GM19438 (cell line): ENCODE measurements around the gene FJX1.
"Not testable (repeated sequence)": the region's sequence is repeated elsewhere in the genome, so short reads cannot be mapped to it uniquely, and the experiment has no call there.

Experiments used
- ATAC-seq: cut with Tn5 transposase; IDR thresholded peaks from one replicate; pipeline ENCODE4 v1.9.1; 2021; ENCODE audit warnings: low read depth; ENCODE audit not compliant: unreplicated experiment

Gene FJX1

DNA sequence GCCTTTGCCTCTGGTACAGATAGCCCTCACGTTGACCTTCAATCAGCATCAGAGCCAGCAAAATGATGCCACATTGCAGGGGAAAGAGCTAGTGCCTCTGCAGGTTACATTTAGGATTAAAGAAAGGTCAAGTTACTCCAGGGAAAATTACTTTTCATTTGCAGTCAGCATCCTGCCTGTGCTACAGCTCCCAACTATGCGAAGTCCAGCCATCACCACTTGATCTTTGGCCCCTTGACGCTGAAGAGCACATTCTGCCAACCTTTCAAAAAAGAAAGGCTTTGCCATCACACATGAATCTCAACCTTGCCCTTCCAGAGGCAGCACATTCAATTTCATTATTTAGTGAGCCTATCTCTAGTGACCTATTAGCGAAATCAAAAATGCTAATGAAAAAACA is 11.3 kb downstream of the FJX1 start:
- no peak for ATAC-seq

- ATAC-seq: no peak
Measured at GRCh38 chr11:35629914-35630313, 11.7 kb downstream of the FJX1 start.

DNA sequence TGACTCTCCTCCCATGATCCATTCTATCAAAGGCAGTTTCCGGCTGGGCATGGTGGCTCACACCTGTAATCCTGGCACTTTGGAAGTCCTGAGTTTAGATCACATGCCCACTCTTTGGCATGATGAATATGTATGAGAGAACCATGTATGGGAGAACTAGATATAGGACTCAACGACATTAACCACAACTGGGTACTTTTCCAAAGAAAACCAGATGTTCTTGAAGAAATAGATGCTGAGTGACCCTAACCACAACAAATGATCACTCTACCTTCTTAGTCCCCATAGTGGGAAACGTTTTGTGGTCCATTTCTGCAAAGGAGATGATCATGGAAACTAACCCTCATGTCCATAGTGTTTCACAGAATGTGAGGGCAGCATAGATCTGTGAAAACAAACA is 13.6 kb downstream of the FJX1 start:
- ATAC-seq: no peak

GRCh38 chr11:35632301-35632700 is 14.0 kb downstream of the FJX1 start:
- ATAC-seq: no peak

- no peak for ATAC-seq
Measured at GRCh38 chr11:35633827-35634423, 15.7 kb downstream of the FJX1 start.

DNA sequence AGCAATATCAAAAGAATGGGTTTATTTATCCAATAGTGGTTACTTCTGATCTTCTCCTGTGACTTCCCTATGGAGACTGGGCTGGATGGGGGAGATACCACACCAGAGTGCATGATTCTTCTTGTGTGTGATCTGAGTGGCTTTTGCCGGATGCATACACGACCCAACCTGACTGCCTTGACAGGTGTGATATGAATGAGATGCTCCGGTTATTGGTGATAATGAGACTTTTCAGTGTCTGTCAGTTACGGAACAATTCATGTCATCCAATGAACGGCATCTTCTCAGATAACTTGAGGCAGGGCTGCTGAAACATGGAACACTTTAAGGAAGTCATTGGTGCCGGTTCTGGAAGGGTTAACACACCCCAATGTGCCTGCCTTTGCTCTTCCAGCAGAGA is 17.7 kb downstream of the FJX1 start:
- ATAC-seq: no peak

- ATAC-seq: no peak
Measured at GRCh38 chr11:35639591-35640179, 21.4 kb downstream of the FJX1 start.

- no peak for ATAC-seq
Measured at GRCh38 chr11:35641171-35641897, 23.1 kb downstream of the FJX1 start.

GRCh38 chr11:35641964-35642363 is 23.7 kb downstream of the FJX1 start:
- ATAC-seq: no peak

- ATAC-seq: no peak
Measured at GRCh38 chr11:35647421-35648093, 29.3 kb downstream of the FJX1 start.

DNA sequence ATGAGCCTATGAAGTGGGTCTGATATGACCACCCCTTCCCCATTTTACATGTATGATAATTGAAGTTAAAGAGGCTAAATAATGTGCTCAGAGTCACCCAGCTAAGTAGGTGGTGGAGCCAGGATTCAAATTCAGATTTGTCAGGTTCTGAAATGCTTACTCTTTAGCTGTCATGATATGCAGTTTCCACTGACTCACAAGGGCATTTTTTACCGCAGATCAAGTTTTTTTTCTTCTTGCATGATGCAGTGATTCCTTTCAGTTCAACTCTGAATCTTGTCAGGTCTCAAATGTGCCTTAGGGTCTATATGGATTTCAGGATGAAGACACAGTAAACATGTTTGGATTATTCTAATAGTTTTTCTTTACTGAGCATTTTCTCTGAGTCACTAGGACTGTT is 31.7 kb downstream of the FJX1 start:
- ATAC-seq: no peak

DNA sequence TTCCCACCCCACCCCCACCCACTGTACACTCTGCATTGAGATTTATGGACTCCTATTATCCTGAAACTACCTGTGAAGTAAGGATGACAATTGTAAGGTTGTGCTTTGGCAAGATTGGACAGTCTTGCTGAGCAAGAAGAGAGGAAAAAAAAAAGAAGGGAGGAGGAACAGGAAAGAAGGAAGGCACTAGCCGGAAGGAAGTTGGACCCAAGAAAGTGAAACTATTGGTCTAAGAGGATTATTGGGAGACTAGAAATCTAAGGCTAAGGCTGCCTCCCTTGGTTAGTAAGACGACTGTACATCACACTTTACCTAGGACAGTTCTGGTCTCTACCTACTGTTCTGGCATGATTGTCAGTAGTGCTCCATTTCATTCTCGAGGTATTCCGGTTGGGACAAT is 32.2 kb downstream of the FJX1 start:
- ATAC-seq: no peak

DNA sequence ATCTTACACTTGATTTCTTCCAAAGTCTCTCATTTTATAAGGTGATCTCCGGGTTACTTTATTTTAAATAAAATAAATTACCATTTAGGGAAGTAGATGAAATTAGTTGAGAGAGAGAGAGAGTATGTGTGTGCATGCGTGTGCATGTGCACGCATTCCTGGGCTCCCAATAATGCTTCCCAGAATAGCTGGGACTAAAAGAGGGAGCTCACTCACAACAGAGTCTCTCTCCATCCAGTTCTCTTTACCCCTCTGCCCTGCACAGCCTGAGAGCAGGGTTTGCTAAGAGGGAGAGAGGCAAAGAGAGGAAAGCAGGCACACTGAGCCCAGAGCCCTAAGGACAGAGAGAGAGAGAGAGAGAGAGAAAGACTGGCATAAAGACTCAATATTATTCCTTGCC is 33.0 kb downstream of the FJX1 start:
- ATAC-seq: no peak

DNA sequence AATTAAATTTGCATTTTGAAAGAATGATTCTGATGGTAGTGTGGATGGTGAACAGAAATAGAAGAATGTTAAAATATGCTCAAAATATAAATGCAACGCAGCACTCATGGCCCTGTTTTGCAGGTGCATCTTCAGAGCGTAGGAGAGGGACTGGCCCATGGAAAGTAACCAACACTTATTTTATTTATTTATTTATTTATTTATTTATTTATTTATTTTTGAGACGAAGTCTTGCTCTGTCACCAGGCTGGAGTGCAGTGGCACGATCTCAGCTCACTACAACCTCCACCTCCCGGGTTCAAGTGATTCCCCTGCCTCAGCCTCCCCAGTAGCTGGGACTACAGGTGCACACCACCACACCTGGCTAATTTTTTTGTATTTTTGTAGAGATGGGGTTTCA is 34.5 kb downstream of the FJX1 start:
- not testable (repeated sequence) for ATAC-seq

DNA sequence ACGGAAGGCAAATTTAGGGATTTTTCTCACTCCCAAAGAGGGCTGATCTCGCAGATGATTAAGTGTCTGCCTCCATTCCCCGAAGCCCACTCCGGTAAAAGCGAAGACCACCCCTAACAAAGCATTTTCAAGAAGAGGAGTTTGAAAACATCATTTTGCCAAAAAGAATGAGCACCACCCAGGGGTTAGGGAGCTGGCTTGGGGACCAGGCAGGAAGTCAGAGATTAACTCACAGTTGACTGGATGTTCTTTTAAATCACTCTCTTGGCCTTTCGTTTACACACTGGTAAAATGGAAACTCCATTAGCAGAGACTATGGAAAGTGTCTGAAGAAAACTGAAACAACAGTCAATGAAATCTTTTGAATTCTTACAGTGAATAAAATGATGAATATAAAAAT is 36.5 kb downstream of the FJX1 start:
- ATAC-seq: no peak

- ATAC-seq: no peak
Measured at GRCh38 chr11:35655254-35655653, 37.0 kb downstream of the FJX1 start.

- ATAC-seq: no peak
Measured at GRCh38 chr11:35655856-35656255, 37.6 kb downstream of the FJX1 start.

DNA sequence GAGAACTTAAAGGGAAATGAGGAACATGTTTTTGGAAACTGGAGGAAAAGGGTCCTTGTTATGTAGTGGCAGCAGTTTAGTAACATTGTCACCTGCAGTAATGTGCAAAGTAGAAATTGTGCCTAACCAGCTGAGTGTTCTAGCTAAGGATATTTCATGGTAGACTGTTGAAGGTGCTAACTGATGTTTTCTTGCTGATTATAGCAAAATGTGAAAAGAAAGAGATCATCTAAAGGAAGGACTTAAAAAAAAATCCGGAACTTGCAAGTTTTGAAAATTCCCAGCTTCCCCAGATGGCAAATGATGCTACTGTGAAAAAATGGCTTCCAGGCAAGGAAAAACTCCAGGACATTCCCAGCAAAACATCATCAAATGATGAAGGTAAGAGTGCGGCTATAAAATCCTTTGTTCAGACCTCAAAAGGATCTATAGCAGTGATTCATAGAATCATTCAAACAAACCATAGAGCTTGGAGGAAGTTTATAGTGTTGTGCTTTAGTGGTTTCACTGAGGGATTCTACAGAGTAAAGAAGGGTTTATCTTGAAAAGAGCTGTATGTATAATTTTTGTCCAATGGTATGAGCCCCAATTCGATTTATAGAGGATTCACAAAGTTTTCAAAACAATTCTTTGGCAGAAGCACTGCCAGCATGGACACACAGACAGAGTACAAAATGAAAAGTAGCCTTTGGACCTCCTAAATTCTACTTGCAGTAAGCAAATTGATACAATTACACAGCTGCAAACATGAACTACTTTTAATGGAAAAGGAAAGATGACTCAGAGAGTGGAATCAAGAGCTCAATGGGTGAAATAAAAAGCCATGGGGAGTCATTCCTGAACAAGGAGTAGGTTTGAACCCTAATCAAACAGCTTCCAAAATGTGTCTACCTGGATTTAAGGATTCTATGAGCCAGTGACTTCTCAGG is 40.0 kb downstream of the FJX1 start:
- ATAC-seq: no peak

- no peak for ATAC-seq
Measured at GRCh38 chr11:35661534-35661933, 43.3 kb downstream of the FJX1 start.

DNA sequence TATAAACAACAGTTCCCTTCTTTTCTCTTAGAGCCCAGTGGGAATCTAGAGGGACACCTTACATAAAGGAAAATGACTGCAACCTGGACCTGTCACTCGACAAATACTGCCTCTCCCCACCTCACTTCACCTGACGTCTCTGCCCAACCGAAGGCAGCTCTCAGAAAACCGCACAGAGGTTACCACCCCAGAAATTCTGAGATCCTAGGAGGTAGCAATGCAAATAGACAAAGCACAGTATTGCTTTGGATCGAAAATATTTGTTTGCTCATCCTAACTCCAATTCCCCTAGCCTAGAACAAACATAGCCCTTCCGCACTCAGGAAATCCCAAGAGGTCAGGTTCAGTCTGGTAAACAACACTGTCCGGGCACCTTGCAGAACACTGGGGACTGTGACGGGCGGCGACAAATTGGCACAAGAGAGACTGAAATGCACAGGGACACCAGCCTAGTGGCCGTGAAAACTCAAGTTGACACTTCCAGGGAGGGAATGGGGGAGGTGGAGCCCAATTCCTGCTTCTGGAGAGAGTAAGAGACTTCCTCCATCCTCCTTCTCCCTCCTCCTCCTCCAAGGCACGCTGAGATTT is 43.9 kb downstream of the FJX1 start:
- peak; percentile 51 for ATAC-seq
